PC-9 (cell line): ENCODE results near the gene OPHN1. TPM values are rescaled to one million over a fixed set of nuclear protein-coding genes. Genes with fewer than 3 reads are reported as not detected.

Experiments
- BruUV-seq: library from RNA; stranded (reverse); fragments of 400-500 nt; replicated peaks from 2 replicates; lab custom pipeline; 2021; lab: Mats Ljungman, UMichigan
- CTCF ChIA-PET: fragments of 300-600 bp; sonication (Branson Sonifier 250); formaldehyde crosslinking; loops from one replicate; lab custom pipeline; 2022; ENCODE audit warnings: antibody characterized with exemption; lab: Charles Lee
- POLR2A ChIA-PET: fragments of 300-600 bp; sonication (Branson Sonifier 250); formaldehyde crosslinking; loops from one replicate; lab custom pipeline; 2022; ENCODE audit warnings: antibody characterized with exemption; ENCODE audit not compliant: unreplicated experiment; lab: Charles Lee
- DNase-seq, 2 experiments: peaks; one replicate each; pipeline versions ENCODE4 v3.0.0 to v3.0.0-alpha.2; 2015 to 2022; ENCODE audit warnings: mixed read lengths in 1 of 2
- H2AFZ ChIP-seq: fragments of 200-600 bp; sonication (generic); 2 replicates; pipeline ENCODE4 v1.8.1; 2017; ENCODE audit warnings: antibody characterized with exemption
- H3F3A ChIP-seq: fragments of 200-600 bp; sonication (generic); 2 replicates; pipeline ENCODE4 v1.8.1; 2017; ENCODE audit warnings: antibody characterized with exemption, mild to moderate bottlenecking, low read depth; ENCODE audit not compliant: insufficient read depth
- H3K27ac ChIP-seq: fragments of 200-600 bp; sonication (generic); 2 replicates; pipeline ENCODE4 v1.6.1; 2016; ENCODE audit warnings: mixed run types
- H3K27me3 ChIP-seq: fragments of 200-600 bp; sonication (generic); 2 replicates; pipeline ENCODE4 v1.6.1; 2016; ENCODE audit warnings: low read depth, mixed run types; ENCODE audit not compliant: insufficient read depth
- H3K36me3 ChIP-seq: fragments of 200-600 bp; sonication (generic); 2 replicates; pipeline ENCODE4 v1.6.1; 2016; ENCODE audit warnings: low read depth, mixed run types
- H3K4me1 ChIP-seq: fragments of 200-600 bp; sonication (generic); replicated peaks from 2 replicates; pipeline ENCODE4 v1.6.1; 2016; ENCODE audit warnings: mixed run types; ENCODE audit not compliant: insufficient read depth
- H3K4me2 ChIP-seq: fragments of 200-600 bp; sonication (generic); 2 replicates; pipeline ENCODE4 v1.6.1; 2017; ENCODE audit warnings: mixed run types
- H3K4me3 ChIP-seq: fragments of 200-600 bp; sonication (generic); 2 replicates; pipeline ENCODE4 v1.6.1; 2016; ENCODE audit warnings: mixed run types
- H3K79me2 ChIP-seq: fragments of 200-600 bp; sonication (generic); 2 replicates; pipeline ENCODE4 v1.6.1; 2017; ENCODE audit warnings: low read depth, mixed run types
- H3K9me2 ChIP-seq: fragments of 200-600 bp; sonication (generic); 2 replicates; pipeline ENCODE4 v1.8.1; 2017; ENCODE audit warnings: mild to moderate bottlenecking; ENCODE audit not compliant: insufficient read depth
- H3K9me3 ChIP-seq: fragments of 200-600 bp; sonication (generic); 2 replicates; pipeline ENCODE4 v1.8.1; 2016; ENCODE audit warnings: low read depth; ENCODE audit not compliant: insufficient read depth
- H4K20me1 ChIP-seq: fragments of 200-600 bp; sonication (generic); 2 replicates; pipeline ENCODE4 v1.8.1; 2017; ENCODE audit not compliant: insufficient read depth
- EZH2 ChIP-seq: fragments of 200-600 bp; sonication (generic); IDR thresholded peaks from 2 replicates; pipeline ENCODE4 v1.8.0; 2017; ENCODE audit warnings: antibody characterized with exemption, low read depth
- intact Hi-C: fragments of 100-400 bp; cut with micrococcal nuclease; formaldehyde crosslinking; loops from one replicate; pipeline ENCODE4 v1.10.0; 2022; ENCODE audit not compliant: unreplicated experiment
- total RNA-seq: library from RNA; stranded (reverse); gene quantifications from 2 replicates; pipeline ENCODE4 v1.2.3, GENCODE V29; 2021
- TF ChIP-seq, protein P1 (sequence below): fragments of 200-600 bp; sonication (generic); conservative IDR thresholded peaks from 2 replicates; pipeline ENCODE4 v1.6.1; 2017; ENCODE audit warnings: mixed run types, antibody characterized with exemption, mild to moderate bottlenecking, moderate library complexity

OPHN1 gene
- total RNA-seq, 1 experiment from 2014 or later: 9.3 TPM

DNA sequence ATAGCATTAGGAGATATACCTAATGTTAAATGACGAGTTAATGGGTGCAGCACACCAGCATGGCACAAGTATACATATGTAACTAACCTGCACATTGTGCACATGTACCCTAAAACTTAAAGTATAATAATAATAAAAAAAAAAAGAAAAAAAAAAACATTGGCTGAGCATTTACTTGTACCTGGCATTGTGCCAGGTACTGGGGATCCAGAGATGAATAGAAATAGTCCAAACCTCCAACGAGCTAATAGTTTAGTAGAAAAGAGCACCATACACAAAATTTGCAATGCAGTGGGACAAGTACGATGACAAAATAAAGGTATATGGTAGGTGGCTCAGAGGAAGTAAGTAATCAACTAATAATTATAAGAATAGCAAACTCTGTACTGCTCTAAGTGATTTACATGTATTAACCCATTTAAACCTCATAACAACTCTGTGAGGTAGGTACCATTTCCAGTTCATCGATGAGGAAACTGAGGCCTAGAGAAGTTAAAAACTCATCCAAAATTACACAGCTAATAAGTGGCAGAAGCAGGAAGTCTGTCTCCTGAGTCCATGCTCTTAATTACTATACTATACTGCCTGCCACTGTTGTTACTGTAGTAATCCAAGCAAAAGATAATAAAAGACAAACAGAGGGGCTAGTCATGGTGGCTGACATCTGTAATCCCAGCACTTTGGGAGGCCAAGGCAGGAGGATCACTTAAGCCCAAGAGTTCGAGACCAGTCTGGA, 319.3 kb downstream of the OPHN1 start:
- no peaks in the 10 kb centered on the region for H4K20me1 ChIP-seq
- H3K4me3 ChIP-seq: no peak overlapping the region
- H3F3A ChIP-seq: 0 out of 2 replicates have a peak, but pooled peaks cover 3% of the 10 kb centered on the region
- intact Hi-C loops: no loop called here
- no peak overlapping the region for H3K4me2 ChIP-seq
- no peaks in the 10 kb centered on the region for H3K27me3 ChIP-seq
- H3K9me3 ChIP-seq: no peaks in the 10 kb centered on the region
- no peak for DNase-seq
- no peaks in the 10 kb centered on the region for H3K9me2 ChIP-seq
- BruUV-seq: no TSS peak
- TF ChIP-seq, protein P1, sequence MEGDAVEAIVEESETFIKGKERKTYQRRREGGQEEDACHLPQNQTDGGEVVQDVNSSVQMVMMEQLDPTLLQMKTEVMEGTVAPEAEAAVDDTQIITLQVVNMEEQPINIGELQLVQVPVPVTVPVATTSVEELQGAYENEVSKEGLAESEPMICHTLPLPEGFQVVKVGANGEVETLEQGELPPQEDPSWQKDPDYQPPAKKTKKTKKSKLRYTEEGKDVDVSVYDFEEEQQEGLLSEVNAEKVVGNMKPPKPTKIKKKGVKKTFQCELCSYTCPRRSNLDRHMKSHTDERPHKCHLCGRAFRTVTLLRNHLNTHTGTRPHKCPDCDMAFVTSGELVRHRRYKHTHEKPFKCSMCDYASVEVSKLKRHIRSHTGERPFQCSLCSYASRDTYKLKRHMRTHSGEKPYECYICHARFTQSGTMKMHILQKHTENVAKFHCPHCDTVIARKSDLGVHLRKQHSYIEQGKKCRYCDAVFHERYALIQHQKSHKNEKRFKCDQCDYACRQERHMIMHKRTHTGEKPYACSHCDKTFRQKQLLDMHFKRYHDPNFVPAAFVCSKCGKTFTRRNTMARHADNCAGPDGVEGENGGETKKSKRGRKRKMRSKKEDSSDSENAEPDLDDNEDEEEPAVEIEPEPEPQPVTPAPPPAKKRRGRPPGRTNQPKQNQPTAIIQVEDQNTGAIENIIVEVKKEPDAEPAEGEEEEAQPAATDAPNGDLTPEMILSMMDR: no peak
- no peak for TF ChIP-seq EZH2
- H3K36me3 ChIP-seq: no peaks in the 10 kb centered on the region
- POLR2A ChIA-PET: no interaction called here
- H3K4me1 ChIP-seq: peaks cover 9% of the 10 kb centered on the region
- no peak overlapping the region for H2AFZ ChIP-seq
- no peaks in the 10 kb centered on the region for H3K79me2 ChIP-seq
- CTCF ChIA-PET: no interaction called here
- H3K27ac ChIP-seq: no peak overlapping the region

DNA sequence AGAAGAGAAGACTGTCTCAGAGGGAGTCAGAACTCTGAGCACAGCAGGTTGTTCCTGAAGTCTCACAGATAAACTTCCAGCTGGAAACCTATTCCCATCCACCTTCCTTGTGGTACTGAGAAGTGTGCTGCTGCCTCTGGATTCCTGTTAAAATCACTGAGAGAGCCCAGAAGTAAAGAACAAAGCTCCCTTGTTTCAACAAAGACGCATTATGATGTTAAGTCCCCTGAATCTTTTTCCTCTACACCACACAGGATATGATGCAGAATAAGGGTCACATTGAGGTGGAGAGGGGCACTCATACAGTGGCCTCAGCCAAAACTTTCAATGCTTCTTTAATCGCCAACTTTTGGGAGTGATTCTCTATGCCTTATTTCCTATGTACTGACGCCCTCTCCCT, 321.0 kb downstream of the OPHN1 start:
- TF ChIP-seq, protein P1: no peak
- no peak for TF ChIP-seq EZH2
- Histone ChIP-seq H3K27me3 (no peaks in the 10 kb centered on the region), H3K9me2 (no peaks in the 10 kb centered on the region), H3F3A (0 out of 2 replicates have a peak, but pooled peaks cover 3% of the 10 kb centered on the region), H3K79me2 (no peaks in the 10 kb centered on the region), H3K4me2 (no peak overlapping the region), H3K27ac (no peak overlapping the region), H3K9me3 (no peaks in the 10 kb centered on the region), H3K4me1 (peaks cover 9% of the 10 kb centered on the region), H4K20me1 (no peaks in the 10 kb centered on the region), H3K36me3 (no peaks in the 10 kb centered on the region), H3K4me3 (no peak overlapping the region), H2AFZ (no peak overlapping the region)
- no peak for DNase-seq
- no TSS peak for BruUV-seq
- ChIA-PET POLR2A (no interaction called here), CTCF (no interaction called here)
- intact Hi-C loops: no loop called here

DNA sequence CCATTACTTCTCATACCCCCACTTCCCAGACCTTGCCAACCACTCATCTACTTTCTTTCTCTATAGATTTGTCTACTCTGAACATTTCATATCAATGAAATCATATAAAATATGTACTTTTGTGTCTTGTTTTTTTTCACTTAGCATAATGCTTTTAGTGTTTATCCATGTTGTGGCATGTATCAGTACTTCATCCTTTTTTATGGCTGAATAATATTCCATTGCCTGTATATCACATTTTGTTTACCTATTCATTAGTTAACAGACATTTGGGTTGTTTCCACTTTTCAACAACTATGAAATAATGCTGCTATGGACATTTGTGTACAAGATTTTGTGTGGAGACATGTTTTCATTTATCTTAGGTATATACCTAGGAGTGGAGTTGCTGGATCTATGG, 324.1 kb downstream of the OPHN1 start:
- BruUV-seq: no TSS peak
- DNase-seq: no peak
- Histone ChIP-seq H4K20me1 (no peaks in the 10 kb centered on the region), H3K9me2 (no peaks in the 10 kb centered on the region), H3K9me3 (no peaks in the 10 kb centered on the region), H3K4me3 (no peak overlapping the region), H3K27ac (no peak overlapping the region), H2AFZ (no peak overlapping the region), H3K27me3 (no peaks in the 10 kb centered on the region), H3F3A (no peaks in the 10 kb centered on the region), H3K79me2 (no peaks in the 10 kb centered on the region), H3K4me2 (no peak overlapping the region), H3K4me1 (peaks cover under 1% of the 10 kb centered on the region; the same call in 1 of the 2 replicates), H3K36me3 (no peaks in the 10 kb centered on the region)
- TF ChIP-seq, protein P1: no peak
- no peak for TF ChIP-seq EZH2
- POLR2A ChIA-PET: no interaction called here
- CTCF ChIA-PET: no interaction called here
- intact Hi-C loops: no loop called here
